NCI-H1694 (cell line): Measurements from ENCODE around the gene BBIP1.
"Not testable (repeated sequence)": the region's sequence is repeated elsewhere in the genome, so short reads cannot be mapped to it uniquely, and the experiment has no call there.

Experiments used
- DNase-seq: peaks from one replicate; lab custom pipeline; 2025; lab: John Stamatoyannopoulos, UW

The BBIP1 gene

DNA sequence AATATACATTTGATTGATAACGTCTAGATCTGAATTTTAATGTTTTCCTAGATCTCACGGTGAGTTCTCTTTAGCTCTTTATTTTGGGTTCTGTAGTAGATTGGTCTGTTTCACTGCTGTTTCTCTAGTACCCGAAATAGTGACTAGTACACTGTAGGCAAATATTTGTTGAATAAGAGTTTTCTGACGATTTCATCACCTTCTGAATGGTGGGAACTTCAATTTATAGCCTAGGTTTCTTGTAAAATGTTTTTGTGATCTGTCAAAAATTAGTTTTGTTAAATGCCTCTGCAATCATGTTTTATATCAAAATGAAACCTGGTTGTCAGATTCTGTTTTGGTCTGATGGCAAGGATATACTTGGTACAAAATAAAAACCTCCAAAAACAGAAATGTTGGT, 37.1 kb downstream of the BBIP1 start:
- DNase-seq: no peak

DNA sequence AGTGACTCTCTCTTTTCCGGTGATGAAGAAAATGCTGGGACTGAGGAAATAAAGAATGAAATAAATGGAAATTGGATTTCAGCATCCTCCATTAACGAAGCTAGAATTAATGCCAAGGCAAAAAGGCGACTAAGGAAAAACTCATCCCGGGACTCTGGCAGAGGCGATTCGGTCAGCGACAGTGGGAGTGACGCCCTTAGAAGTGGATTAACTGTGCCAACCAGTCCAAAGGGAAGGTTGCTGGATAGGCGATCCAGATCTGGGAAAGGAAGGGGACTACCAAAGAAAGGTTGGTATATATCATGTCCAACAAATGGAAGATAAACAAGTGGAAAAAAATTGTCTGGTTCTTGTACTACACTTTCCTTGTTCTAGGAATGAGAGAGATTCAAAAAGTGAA, 37.7 kb downstream of the BBIP1 start:
- DNase-seq: no peak

DNA sequence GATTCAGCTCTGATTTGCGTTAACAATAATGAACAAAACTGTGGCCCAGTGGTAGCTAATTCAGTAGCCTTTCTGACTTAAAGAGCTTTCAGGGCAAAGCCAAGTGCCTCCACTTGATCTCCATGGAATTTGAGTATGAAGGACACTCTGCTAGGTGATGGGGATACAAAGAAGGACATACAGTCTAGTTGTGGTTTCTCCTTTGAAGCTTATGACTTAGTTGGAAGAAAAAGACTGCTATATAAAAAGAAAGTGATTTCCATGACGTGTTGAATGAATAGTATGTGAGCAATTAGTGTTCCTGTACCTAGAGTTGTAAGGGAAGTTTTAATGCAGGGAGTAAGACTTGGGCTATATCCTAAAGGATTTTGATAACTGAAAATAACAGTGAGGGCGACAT, 39.0 kb downstream of the BBIP1 start:
- DNase-seq: no peak

DNA sequence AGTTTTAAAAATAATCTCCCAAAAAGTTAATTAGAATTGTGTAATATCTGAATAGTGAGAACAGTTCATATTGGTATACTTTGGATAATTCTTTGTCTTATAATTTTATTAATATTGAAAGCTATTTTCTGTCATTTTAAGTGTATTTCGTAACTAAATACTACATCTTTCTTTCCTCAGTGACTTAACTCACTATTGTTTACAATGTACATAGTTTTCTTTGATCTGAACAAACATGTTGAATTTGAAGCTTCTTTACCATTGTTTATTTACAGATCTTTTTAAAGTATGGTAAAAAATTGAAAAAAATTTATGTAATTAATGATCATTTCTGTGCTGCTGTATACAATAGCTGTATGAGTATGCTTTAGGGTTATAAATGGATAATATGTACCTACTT, 42.2 kb downstream of the BBIP1 start:
- no peak for DNase-seq

DNA sequence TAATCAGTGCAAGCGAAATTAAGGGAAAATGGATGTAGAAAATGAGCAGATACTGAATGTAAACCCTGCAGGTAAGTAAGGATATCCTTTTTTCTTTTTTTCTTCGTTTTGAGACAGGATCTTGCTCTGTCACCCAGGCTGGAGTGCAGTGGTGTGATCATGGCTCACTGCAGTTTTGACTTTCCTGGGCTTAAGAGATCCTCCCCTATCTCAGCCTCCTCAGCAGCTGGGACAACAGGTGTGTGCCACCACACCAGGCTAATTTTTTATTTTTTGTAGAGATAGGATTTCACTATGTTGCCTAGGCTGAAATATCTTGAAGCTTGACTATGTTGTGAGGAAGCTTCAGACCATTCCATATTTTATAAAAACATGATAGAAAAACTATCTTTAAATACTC, 43.0 kb downstream of the BBIP1 start:
- DNase-seq: no peak

DNA sequence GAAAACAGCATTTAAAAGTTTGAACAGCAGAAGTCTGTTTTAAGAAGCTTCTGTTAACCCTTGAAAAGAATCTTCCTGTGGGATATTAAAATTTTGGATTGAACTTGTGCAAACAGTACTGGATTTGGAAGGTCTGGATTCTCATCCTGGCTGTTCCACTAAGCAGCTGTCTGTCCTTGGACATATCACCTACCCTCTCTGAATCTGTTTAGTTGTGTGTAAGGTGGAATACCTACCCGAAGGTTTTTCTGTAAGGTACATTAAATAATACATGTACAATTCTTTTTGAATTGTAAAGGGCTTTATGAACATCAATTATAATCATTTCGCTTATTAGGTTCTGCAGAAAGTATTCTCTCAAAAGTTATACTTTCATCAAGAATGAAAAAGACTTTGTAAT, 45.0 kb downstream of the BBIP1 start:
- no peak for DNase-seq

DNA sequence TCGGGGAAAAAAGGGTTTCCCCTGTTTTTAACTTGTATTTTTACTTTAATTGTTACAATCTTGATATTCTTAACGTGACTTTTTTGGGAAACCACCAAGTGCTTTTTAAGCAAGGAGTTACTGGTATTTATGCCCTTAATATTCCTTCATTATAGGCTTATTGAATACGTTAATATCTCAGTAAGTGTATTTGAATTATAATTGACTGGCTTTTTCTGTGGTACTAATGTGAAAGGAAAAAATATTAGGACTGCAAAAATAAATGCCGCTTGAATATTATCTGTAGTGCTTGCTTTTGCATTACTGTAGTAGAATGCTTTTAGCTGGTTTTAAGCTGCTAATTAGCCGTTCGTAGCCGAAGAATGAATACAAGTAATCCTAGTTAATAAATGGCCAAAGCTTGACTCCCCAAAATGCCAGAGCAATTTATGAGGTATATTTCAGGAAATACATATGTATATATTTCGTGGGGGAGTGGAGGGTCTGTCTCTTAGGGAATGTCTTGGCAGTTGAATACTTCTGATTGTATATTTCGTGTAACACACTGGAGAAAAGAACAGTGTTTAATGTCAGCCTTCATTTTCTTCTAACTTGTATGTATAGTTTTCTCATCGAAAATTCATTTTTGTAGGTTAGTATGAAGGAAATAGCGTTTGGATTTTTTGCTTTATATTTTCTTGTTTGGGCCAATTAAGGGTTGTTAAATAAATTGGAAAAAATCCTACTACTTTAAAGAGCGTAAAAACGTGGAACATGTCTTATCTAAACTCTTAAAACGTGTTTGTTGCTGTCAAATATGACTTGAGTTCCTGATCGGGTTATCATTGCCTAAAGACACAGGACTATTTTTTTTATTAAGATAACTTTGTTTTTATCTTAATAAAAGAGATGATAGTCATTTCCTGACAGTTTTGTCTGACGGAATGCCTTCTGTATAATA, 45.7 kb downstream of the BBIP1 start:
- DNase-seq: peak; percentile 14

DNA sequence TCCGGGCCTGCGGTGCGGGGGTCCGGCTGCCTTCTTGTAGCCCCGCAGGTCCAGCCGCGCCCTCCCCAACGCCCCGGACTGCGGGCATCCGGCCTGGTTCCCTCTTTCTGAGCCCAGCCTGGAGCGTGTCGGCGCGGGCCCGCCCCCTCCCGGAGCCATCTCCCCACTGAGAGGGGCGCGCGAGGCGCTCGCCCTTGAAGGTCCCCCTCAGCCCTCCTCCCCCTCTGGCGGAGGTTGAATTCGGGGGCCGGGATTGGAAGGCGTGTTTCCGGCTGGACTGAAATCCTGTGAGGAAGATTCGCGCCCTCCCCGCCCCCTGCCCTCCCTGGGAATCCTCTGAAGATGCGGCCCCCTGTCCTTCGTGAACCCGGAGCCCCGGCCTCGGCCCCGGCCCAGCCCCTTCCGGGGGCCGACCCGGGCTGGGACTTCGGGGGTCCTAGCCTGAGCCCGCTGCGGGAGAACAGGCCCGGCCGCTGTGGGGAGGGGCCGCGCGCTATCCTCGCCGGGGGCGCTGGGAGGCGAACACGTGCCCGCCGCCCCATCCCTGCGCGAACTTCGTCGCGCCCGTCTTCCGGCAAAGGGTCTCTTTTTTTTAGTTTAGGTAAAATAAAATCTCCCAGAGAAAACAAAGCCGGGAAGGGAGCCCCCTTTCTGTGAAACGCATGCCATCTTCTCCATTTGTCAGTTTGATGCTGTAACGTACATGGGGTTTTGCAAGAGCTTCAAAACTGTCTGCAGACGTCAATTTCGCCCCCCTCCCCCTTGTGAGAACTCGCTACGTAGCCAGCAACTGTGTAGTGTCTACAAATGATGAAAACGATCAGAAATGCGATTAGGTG, 46.6 kb downstream of the BBIP1 start:
- peak; percentile 66 for DNase-seq

DNA sequence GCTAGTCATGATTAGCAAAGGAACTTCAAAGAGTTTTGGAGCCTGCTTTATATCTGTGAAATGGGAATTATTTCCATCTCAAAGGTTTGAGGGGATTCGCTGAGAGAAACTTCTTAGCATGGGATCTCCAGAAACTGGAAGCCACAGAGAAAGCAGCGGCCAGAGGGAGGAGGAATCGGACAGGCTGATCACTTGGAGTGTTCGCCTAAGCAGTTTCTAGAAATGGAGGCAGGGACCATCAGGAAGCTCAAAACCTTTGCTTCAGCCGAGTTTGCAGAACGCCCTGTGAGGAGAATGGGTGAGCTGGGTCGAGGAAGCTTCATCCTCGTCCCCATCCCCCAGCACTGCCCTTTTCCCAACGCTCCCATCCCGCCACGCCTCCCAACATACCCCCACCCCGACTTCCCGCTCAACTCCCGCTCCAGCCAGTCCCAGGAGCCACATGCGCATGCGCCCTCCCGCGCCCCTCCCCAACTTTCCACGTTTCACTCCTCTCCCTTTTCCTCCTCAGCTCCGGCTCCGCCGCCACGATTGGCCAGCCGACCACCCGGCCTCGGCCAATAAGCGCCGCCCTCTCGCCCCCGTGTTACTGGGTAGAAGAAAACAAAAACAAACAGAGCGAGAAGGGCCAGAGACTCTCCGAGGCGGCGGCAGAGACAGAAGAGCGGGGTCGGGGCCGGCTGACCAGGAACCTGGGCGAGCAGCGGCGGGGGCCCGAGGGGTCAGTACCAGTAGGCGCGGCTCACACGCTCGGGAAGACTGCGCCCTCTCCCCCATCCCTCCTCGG, 47.5 kb downstream of the BBIP1 start, which contains the start of gene PDCD4:
PDCD4 (plus strand) TSS at position 631 of the 787 bp plus-strand sequence. CDS start 4,100 bp downstream, outside the sequence.
- DNase-seq: peak; percentile 95

DNA sequence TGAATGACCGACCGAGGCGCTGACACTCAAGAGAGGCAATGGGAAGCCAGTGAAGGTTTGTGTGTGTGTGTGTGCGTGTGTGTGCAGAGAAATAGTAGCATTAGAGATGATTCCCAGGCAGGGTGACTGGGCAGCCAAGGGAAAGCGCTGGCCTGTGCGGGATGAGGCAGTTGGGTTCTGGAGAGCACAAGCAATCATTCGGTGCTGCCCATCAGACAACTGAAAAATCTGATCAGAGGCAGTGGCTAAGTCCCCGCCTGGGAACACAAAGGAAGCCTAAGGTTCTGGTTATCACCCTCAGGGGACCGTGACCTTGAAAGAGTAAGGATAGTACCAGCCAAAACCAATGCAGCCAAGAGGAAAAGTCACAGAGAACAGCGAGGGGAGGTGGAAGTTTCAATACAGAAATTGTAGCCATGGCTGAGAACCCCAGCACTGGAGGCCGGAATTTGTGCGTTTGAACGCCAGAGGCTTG, 48.1 kb downstream of the BBIP1 start:
- no peak for DNase-seq

DNA sequence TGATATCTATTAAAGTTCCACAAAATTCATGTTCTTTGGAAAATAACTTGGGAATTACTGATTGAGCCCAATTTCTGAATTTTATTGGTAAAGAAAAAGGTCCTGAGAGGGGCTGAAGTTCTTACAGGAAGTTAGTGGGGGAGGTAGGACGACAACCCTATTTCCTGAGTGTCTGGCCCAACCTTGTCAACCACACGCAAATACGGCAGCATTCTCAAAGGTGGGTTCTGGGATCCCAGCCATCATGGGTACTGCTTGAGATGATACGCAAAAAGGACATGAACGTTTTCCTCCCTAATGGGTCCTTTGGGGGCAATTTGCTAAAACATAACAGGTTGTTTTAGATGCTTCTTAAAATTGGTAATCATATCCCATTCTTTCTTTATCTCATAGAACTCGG, 50.0 kb downstream of the BBIP1 start:
- DNase-seq: no peak

DNA sequence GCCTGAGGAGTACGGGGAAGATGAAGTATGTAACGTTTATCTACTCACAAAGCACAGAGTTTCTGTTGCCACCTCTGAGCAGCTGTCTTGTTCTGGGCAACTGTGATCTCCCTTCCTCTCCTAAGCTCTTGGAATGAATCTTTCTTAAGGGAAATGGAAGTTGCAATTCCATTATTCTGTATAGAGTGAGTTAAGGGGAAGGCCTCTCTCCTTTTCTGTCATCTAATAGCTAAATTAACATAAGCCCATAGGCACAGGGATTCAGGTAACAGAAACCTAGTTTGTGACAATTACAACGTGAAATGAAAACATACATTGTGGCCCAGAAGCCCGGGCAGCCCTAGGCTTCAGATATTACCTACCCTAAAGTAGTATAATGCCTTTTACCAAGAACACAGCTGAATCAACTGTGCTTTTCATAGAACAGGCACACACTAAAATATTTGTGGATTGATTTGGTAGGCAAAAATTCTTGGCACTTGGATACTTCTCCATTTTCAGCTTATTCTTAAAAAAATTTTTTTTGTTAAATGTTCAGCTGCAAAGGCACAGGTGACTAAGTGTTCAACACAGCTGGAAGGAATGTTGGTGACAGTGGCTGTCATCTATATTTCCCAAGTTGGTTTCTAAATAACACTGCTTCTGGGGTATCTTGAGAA, 51.0 kb downstream of the BBIP1 start:
- no peak for DNase-seq

DNA sequence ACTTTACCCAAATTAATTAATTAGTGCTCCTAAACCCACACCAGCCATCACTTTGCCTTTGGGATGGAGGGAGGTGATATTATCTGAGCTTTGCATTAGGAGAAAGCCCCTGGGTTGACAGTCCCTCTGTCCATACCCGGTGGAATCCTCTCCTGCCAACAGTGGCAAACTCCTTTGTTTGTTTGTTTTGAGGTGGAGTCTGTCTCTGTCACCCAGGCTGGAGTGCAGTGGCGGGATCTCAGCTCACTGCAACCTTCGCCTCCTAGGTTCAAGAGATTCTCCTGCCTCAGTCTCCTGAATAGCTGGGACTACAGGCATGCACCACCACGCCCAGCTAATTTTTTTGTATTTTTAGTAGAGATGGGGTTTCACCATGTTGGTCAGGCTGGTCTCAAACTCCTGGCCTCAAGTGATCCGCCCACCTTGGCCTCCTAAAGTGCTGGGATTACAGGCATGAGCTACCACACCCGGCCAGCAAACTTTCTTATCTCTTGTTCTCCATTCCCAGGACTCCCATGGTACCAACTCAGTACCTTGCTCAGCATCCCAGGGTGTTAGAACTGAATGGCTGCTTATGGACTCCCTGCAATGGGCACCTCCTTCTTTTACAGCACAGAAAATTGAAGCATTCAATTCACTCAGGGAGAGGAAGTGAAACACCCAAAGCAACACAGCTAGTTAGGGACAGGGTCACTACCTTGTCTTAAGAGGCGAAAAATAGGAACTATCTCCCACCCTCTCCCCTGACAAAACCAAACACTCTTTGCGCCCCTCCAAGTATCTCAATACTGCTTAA, 51.8 kb downstream of the BBIP1 start:
- not testable (repeated sequence) for DNase-seq

DNA sequence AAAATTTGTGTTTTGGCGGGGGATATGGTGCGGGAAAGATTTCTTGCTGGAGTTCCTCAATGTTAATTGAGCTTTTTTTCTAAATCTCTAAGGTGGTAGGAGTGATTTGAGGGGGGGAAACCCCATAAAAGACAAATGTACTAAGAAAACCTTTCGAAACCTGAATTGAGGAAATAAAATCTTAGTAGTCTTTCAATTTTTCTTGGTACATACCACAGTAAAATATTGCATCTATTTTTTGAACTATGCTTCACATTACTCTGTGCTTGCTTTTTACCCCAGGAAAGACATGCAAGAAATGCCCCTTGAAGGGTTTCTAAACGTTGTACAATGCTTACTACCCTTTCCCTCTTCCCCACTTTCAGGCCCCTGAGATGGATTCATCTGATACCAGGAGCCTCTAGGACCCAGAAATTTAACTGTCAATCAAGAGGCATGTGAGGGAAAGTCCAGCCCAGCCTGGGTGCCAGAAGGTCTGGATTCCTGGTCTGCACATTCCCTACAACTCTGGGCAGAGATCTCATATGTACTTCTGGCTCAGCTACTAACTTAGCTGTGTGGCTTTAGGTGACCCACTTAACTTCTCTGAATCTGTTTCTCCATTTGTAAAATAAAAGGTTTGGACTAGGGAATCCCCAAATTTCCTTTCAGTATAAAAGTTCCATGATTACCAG, 53.0 kb downstream of the BBIP1 start:
- DNase-seq: no peak

DNA sequence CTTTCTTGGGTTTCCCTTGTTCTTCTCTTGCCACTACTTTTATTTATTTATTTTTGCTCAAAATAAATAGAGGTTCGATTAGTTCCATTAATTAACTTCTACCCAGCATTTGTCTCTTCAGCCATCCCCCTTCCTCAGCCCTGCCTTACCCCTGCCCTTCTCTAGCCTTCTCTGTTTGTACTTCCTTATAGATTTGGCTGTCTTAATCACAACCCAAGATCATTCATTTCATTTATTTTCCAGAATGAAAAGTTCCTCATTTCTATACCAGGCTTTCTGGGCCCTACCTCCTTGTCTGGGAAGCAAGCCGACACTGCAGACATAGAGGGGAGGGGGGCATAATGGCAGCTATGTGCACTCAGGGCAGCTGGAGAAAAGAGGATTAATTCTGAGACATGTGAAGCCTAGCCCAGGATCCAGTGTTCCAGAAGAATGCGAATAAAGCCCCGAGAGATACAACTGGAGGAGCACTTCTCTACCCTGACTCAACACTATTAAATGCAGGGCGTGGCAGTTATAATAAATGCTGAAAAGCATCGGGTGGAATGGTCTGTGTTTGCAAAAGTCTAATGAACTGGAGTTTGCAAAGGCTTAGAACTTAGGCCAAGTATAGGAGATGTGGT, 53.7 kb downstream of the BBIP1 start:
- no peak for DNase-seq

DNA sequence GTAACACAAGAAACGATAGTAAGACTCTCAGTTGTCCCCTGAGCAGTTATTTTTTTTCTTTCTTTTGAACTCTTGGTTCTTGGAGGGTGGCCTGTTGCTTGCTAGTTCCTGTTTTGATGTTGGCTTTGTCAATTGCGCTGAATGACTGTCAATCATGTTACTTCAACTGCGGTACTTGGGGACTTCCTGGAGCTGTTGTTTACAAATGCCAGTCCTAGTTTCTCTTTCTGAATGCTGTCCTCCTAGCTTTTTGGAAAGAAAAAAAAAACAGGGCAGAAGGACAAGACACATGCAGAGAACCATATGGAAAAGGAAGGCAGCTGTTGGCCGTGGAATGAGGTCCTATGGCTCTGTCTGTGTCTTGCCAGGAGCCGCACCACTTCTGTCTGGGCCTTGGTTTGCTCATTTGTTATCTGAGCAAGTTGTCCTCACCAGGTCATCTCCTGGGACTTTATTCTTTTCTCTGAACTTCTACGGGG, 54.3 kb downstream of the BBIP1 start:
- no peak for DNase-seq

DNA sequence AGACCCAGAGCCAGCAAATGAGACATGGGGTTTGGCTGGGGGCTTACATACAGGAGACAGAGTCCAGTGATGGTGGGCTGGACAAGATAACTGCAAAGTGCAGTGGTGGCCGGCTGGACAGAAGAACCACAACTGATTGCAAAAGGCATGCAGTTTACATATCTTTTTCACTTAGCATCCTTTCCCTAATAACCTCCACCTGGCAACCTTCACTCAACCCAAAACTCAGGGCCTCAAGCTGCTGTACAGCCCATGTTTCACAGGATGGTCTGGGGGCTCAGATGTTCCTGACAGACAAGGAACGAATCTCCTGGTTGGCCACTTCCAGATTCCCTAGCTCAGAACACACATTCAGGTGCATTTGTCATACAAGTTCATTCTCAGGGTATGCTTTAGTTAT, 55.0 kb downstream of the BBIP1 start:
- no peak for DNase-seq

DNA sequence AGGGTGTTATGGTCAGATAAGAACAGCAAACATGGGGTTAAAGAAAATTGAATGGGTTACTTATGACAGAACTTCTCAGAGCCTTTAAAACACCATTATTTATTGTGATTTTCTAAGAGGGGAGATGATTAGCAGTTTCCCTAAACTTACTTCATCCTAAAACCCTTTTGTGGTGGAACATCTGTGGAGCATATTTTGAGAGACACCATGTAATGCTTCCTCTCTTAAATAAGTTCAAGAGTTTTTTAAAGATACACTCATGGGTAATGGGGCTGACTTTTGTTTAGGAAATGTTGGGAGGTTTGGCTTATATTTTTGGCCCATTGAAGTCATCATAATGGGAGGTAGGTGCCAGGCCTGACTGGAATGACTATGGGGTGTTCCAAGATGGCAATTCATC, 55.6 kb downstream of the BBIP1 start:
- DNase-seq: no peak

DNA sequence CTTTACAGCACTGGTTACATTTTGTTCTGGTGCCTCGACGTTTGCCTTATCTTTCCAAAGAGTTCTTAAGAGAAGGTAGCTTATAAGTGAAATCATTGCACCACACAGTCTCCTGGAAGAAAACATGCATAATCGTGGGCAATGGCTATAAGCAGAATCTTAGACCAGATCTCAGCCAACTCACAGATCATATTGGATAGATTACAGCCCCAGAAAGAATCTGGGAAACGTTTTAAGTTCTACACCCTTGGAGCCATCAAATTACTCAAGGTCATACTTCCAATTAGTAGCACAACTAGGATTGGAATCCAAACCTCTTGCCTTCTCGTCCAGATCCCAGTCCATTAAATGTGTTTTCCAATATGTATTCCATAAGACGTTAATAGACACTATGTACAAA, 56.0 kb downstream of the BBIP1 start:
- DNase-seq: no peak
